ENCODE results near the gene ZNF549. TPM values are rescaled to one million over a fixed set of nuclear protein-coding genes. Genes with fewer than 3 reads are reported as not detected.
A peak's percentile ranks its signal among the peaks of the same experiment; 100 is the strongest.

The ZNF549 gene
- total and polyA plus RNA-seq, 2 of the 13 experiments (the other 11 are each of a cell fraction or from before 2014, with no cell fraction given), result 2.8 to 6.4 TPM

DNA sequence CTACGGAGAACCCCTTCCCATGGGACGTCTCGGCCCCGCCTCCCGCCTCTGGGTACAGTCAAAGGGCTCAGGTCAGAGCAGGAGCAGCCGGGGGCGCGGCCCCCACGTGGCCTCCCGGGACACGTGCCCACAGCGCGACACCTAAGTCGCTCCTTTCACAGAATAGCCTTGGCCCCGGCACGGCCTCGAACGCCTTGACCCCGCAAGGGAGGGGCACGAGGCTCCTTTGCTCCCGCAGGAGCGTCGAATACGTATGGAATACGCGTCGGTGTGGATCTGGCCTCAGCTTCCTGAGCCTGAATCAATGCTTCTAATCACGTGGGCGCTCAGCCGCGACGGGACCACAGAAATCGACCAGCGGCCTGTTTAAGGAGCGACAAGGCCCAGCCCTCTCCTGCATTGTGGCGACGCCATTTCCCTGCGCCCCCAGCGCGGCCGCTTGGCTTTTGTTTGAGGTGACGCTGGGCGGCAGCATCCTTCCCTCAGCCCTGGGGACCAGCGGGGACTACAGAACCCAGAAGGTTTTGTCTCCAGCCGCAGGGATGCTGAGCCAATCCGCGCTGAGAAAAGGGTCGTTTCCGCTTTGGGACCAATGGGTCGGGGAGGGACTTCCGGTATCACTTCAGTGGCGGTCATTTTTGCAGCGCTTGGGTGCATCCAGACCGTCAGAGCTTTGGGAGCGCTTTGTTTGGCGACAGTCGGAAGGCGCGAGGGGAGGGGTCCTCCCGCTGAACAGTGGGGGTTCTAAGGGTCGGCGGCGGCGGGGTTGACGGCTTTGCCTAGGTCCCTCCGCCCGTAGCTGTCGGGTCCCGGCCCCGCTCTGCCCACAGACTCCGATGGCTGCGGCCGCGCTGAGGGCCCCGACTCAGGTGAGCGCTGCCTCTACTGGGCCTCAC lies 56.6 kb downstream of the ZNF549 start, which contains the start of gene ZIK1 (continued):
- TF ChIP-seq, protein P1, sequence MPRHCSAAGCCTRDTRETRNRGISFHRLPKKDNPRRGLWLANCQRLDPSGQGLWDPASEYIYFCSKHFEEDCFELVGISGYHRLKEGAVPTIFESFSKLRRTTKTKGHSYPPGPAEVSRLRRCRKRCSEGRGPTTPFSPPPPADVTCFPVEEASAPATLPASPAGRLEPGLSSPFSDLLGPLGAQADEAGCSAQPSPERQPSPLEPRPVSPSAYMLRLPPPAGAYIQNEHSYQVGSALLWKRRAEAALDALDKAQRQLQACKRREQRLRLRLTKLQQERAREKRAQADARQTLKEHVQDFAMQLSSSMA (CRISPR knock-in tag; IDR thresholded peaks at IDR 0.05), result no peak
- TF ChIP-seq TMF1 (CRISPR knock-in tag; IDR thresholded peaks at IDR 0.05; ENCODE audit: low read depth), result no peak
- no peak for TF ChIP-seq IKZF4 (CRISPR knock-in tag; IDR thresholded peaks at IDR 0.05; ENCODE audit: borderline replicate concordance, low read depth, not compliant biosample characterization)
- no peak for TF ChIP-seq NR1H2 (CRISPR knock-in tag; IDR thresholded peaks at IDR 0.05; ENCODE audit: borderline replicate concordance, low read depth)
- no peak for TF ChIP-seq PRMT3 (CRISPR knock-in tag; IDR thresholded peaks at IDR 0.05; ENCODE audit: borderline replicate concordance, low read depth)
- no peak for TF ChIP-seq FOXO1 (CRISPR knock-in tag; IDR thresholded peaks at IDR 0.05)
- TF ChIP-seq, protein P2, sequence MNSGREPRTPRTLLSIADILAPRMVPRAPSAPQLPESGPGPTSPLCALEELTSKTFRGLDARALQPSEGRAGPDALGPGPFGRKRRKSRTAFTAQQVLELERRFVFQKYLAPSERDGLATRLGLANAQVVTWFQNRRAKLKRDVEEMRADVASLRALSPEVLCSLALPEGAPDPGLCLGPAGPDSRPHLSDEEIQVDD (CRISPR knock-in tag; IDR thresholded peaks at IDR 0.05; ENCODE audit: borderline replicate concordance), result no peak
- TF ChIP-seq ARID3A (IDR thresholded peaks at IDR 0.05; ENCODE audit: low read depth, low read length), result no peak
- TF ChIP-seq HIVEP1 (CRISPR knock-in tag; IDR thresholded peaks at IDR 0.05), result no peak
- 0 out of 2 replicates have a peak, but pooled peaks have one; percentile 22 for TF ChIP-seq KDM5B (CRISPR knock-in tag; IDR thresholded peaks at IDR 0.05; ENCODE audit: borderline replicate concordance)
- no peak for TF ChIP-seq ZHX1 (CRISPR knock-in tag; IDR thresholded peaks at IDR 0.05; ENCODE audit: low read depth)
- TF ChIP-seq TFDP1 (CRISPR knock-in tag; IDR thresholded peaks at IDR 0.05; ENCODE audit: borderline replicate concordance), result peak; percentile 80; the same call in 1 of the 2 replicates
- TF ChIP-seq ZNF496 (CRISPR knock-in tag; IDR thresholded peaks at IDR 0.05; ENCODE audit: insufficient replicate concordance), result no peak
- no peak for TF ChIP-seq PCBP2 (optimal IDR thresholded peaks at IDR 0.05; ENCODE audit: low read depth, low read length, poor library complexity, severe bottlenecking)
- peak; percentile 88 for TF ChIP-seq TFDP2 (CRISPR knock-in tag; IDR thresholded peaks at IDR 0.05)
- TF ChIP-seq ZFX (CRISPR knock-in tag; IDR thresholded peaks at IDR 0.05; ENCODE audit: low read depth), result peak; percentile 62
- TF ChIP-seq MED1 (CRISPR knock-in tag; IDR thresholded peaks at IDR 0.05), result no peak
- no peak for TF ChIP-seq MAFG (CRISPR knock-in tag; IDR thresholded peaks at IDR 0.05)
- TF ChIP-seq ZNF484 (CRISPR knock-in tag; IDR thresholded peaks at IDR 0.05; ENCODE audit: borderline replicate concordance, low read depth), result no peak
- no peak for TF ChIP-seq RBM22 (optimal IDR thresholded peaks at IDR 0.05; ENCODE audit: low read length)

All from HepG2 (cell line).